ENCODE results near the gene SHOC1.

DNA sequence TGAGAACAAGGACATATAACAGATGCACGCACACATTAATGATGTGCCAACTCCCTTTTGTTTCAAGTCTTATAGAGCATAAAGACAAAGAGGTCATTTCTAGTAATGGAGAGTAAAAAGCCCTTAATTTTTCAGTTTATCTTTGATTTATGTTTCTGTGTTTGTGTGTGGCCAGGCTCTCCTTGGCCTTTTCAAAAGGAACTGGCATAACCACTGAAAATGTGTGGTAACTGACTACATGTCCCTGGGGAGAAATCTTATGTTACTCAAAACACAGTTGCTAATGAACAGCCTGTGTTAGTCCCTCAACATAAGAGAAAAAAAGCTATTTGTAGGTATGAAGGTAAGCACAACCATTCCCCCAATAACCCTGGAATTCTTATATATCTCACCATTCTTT, 47.6 kb upstream of the SHOC1 start:
- TF ChIP-seq, protein P1, sequence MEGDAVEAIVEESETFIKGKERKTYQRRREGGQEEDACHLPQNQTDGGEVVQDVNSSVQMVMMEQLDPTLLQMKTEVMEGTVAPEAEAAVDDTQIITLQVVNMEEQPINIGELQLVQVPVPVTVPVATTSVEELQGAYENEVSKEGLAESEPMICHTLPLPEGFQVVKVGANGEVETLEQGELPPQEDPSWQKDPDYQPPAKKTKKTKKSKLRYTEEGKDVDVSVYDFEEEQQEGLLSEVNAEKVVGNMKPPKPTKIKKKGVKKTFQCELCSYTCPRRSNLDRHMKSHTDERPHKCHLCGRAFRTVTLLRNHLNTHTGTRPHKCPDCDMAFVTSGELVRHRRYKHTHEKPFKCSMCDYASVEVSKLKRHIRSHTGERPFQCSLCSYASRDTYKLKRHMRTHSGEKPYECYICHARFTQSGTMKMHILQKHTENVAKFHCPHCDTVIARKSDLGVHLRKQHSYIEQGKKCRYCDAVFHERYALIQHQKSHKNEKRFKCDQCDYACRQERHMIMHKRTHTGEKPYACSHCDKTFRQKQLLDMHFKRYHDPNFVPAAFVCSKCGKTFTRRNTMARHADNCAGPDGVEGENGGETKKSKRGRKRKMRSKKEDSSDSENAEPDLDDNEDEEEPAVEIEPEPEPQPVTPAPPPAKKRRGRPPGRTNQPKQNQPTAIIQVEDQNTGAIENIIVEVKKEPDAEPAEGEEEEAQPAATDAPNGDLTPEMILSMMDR (IDR thresholded peaks at IDR 0.05; ENCODE audit: extremely low read depth in 1 of 2, insufficient read depth in 1 of 2, low read depth in 1 of 2, low read length in 2 of 2): no peak
- TF ChIP-seq POLR2AphosphoS5 (IDR thresholded peaks at IDR 0.05; ENCODE audit: insufficient read depth, low read depth, low read length) (no peak), POLR2A (IDR thresholded peaks at IDR 0.05; ENCODE audit: low read depth, low read length) (no peak), EZH2 (IDR thresholded peaks at IDR 0.05; ENCODE audit: borderline replicate concordance, low read depth, low read length, severe bottlenecking) (no peak), FOS (IDR thresholded peaks at IDR 0.05; ENCODE audit: borderline replicate concordance, insufficient read depth, low read length) (no peak)
- TF ChIP-seq, protein P2, sequence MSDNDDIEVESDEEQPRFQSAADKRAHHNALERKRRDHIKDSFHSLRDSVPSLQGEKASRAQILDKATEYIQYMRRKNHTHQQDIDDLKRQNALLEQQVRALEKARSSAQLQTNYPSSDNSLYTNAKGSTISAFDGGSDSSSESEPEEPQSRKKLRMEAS (IDR thresholded peaks at IDR 0.05; ENCODE audit: insufficient read depth, insufficient read length): no peak
